H9 (cell line): ENCODE measurements around the gene EPB41L4A. TPM values are rescaled to one million over a fixed set of nuclear protein-coding genes. Genes with fewer than 3 reads are reported as not detected.

Source experiments
- DNase-seq: peaks from one replicate; pipeline ENCODE4 v3.0.0-alpha.2; 2017
- H2AFZ ChIP-seq: one replicate; pipeline ENCODE4 v1.6.1; 2013; ENCODE audit warnings: mild to moderate bottlenecking, low read length, control low read depth, moderate library complexity
- H2AK5ac ChIP-seq: 2 replicates; pipeline ENCODE4 v1.6.1; 2013; ENCODE audit warnings: low read length, control low read depth, mixed read lengths; ENCODE audit not compliant: insufficient read length
- H2BK120ac ChIP-seq: one replicate; pipeline ENCODE4 v1.6.1; 2013; ENCODE audit warnings: low read depth, mild to moderate bottlenecking, low read length, control low read depth, inconsistent platforms; ENCODE audit not compliant: poor library complexity, severe bottlenecking
- H2BK12ac ChIP-seq: 2 replicates; pipeline ENCODE4 v1.6.1; 2013; ENCODE audit warnings: low read length, control low read depth, mixed read lengths, low read depth; ENCODE audit not compliant: insufficient read length
- H2BK15ac ChIP-seq: 2 replicates; pipeline ENCODE4 v1.6.1; 2013; ENCODE audit warnings: low read depth, low read length, control low read depth
- H2BK20ac ChIP-seq: one replicate; pipeline ENCODE4 v1.6.1; 2013; ENCODE audit warnings: low read depth, mild to moderate bottlenecking, low read length, control low read depth, inconsistent platforms; ENCODE audit not compliant: poor library complexity, severe bottlenecking
- H2BK5ac ChIP-seq: 2 replicates; pipeline ENCODE4 v1.6.1; 2013; ENCODE audit warnings: low read length, control low read depth, mixed read lengths; ENCODE audit not compliant: insufficient read length
- H3K14ac ChIP-seq: 2 replicates; pipeline ENCODE4 v1.6.1; 2013; ENCODE audit warnings: low read length, control low read depth; ENCODE audit not compliant: insufficient read depth
- H3K18ac ChIP-seq: 2 replicates; pipeline ENCODE4 v1.6.1; 2013; ENCODE audit warnings: low read depth, mild to moderate bottlenecking, mixed read lengths, low read length, control low read depth; ENCODE audit not compliant: insufficient read length
- H3K23ac ChIP-seq: 2 replicates; pipeline ENCODE4 v1.6.1; 2013; ENCODE audit warnings: low read length, control low read depth, mixed read lengths, low read depth; ENCODE audit not compliant: insufficient read length
- H3K23me2 ChIP-seq: 2 replicates; pipeline ENCODE4 v1.6.1; 2013; ENCODE audit warnings: low read depth, mild to moderate bottlenecking, mixed read lengths, low read length, control low read depth; ENCODE audit not compliant: insufficient read length, poor library complexity, severe bottlenecking
- H3K27ac ChIP-seq: 2 replicates; pipeline ENCODE4 v1.5.1; 2013; ENCODE audit warnings: low read length, control low read depth, mixed read lengths, low read depth; ENCODE audit not compliant: insufficient read length
- H3K27me3 ChIP-seq: 2 replicates; pipeline ENCODE4 v1.6.1; 2013; ENCODE audit warnings: low read length, control low read depth, inconsistent platforms; ENCODE audit not compliant: insufficient read depth
- H3K4ac ChIP-seq: 2 replicates; pipeline ENCODE4 v1.6.1; 2013; ENCODE audit warnings: low read depth, mild to moderate bottlenecking, control low read depth, inconsistent platforms, low read length, moderate library complexity
- H3K4me1 ChIP-seq: 2 replicates; pipeline ENCODE4 v1.6.1; 2013; ENCODE audit warnings: low read length, control low read depth, inconsistent platforms; ENCODE audit not compliant: insufficient read depth
- H3K4me2 ChIP-seq: 2 replicates; pipeline ENCODE4 v1.6.1; 2013; ENCODE audit warnings: low read length, control low read depth, mixed read lengths; ENCODE audit not compliant: insufficient read length, insufficient read depth
- H3K56ac ChIP-seq: 2 replicates; pipeline ENCODE4 v1.6.1; 2013; ENCODE audit warnings: low read depth, mild to moderate bottlenecking, mixed read lengths, low read length, control low read depth; ENCODE audit not compliant: insufficient read length
- H3K79me1 ChIP-seq: 2 replicates; pipeline ENCODE4 v1.6.1; 2013; ENCODE audit warnings: low read depth, mild to moderate bottlenecking, moderate library complexity, low read length, control low read depth, inconsistent platforms; ENCODE audit not compliant: insufficient read depth, poor library complexity, severe bottlenecking
- H3K79me2 ChIP-seq: 2 replicates; pipeline ENCODE4 v1.6.1; 2013; ENCODE audit warnings: low read length, control low read depth, inconsistent platforms; ENCODE audit not compliant: insufficient read depth
- H3K9ac ChIP-seq: 2 replicates; pipeline ENCODE4 v1.6.1; 2013; ENCODE audit warnings: low read length, control low read depth, mixed read lengths; ENCODE audit not compliant: insufficient read length; ENCODE audit errors: extremely low read depth
- H3K9me3 ChIP-seq: one replicate; pipeline ENCODE4 v1.6.1; 2013; ENCODE audit warnings: low read depth, low read length, inconsistent platforms; ENCODE audit not compliant: control insufficient read depth
- H3T11ph ChIP-seq: one replicate; pipeline ENCODE4 v1.6.1; 2013; ENCODE audit warnings: mild to moderate bottlenecking, low read length, control low read depth, inconsistent platforms
- H4K20me1 ChIP-seq: one replicate; pipeline ENCODE4 v1.6.1; 2013; ENCODE audit not compliant: control insufficient read depth, insufficient read length, insufficient read depth
- H4K5ac ChIP-seq: 2 replicates; pipeline ENCODE4 v1.6.1; 2013; ENCODE audit warnings: low read depth, mild to moderate bottlenecking, mixed read lengths, low read length, control low read depth; ENCODE audit not compliant: insufficient read length
- H4K8ac ChIP-seq: replicated peaks from 2 replicates; pipeline ENCODE4 v1.6.1; 2013; ENCODE audit warnings: low read length, control low read depth, mixed read lengths, low read depth; ENCODE audit not compliant: insufficient read length
- H4K91ac ChIP-seq: 2 replicates; pipeline ENCODE4 v1.6.1; 2013; ENCODE audit warnings: low read depth, mild to moderate bottlenecking, moderate library complexity, mixed read lengths, low read length, control low read depth; ENCODE audit not compliant: insufficient read length
- H3K27ac Mint-ChIP-seq, 3 experiments: 2 replicates in 2 of 3; 3 replicates in 1 of 3; pipeline ENCODE4 v1.8.0; 2020 to 2021; ENCODE audit warnings: mixed read lengths in 3 of 3, mild to moderate bottlenecking in 1 of 3, moderate library complexity in 1 of 3
- H3K27me3 Mint-ChIP-seq: 2 replicates; pipeline ENCODE4 v1.8.0; 2021; ENCODE audit warnings: low read depth, mild to moderate bottlenecking, moderate library complexity, mixed read lengths
- H3K36me3 Mint-ChIP-seq, 3 experiments: 2 replicates in 2 of 3; 3 replicates in 1 of 3; pipeline ENCODE4 v1.8.0; 2020 to 2021; ENCODE audit warnings: low read depth in 3 of 3, mixed read lengths in 3 of 3; ENCODE audit not compliant: insufficient read depth in 1 of 3
- H3K4me1 Mint-ChIP-seq, 2 experiments: 2 replicates each; pipeline ENCODE4 v1.8.0; 2020; ENCODE audit warnings: mixed read lengths in 2 of 2
- H3K4me3 Mint-ChIP-seq, 2 experiments: 2 replicates in 1 of 2; 3 replicates in 1 of 2; pipeline ENCODE4 v1.8.0; 2020 to 2021; ENCODE audit warnings: mild to moderate bottlenecking in 2 of 2, mixed read lengths in 2 of 2, moderate library complexity in 1 of 2
- H3K9me3 Mint-ChIP-seq, 2 experiments: 2 replicates in 1 of 2; 3 replicates in 1 of 2; pipeline ENCODE4 v1.8.0; 2020; ENCODE audit warnings: mild to moderate bottlenecking in 2 of 2, mixed read lengths in 2 of 2, moderate library complexity in 1 of 2
- CTCF ChIP-seq: fragments of 200-600 bp; sonication (generic); conservative IDR thresholded peaks from 3 replicates; pipeline ENCODE4 v1.8.0; 2021; ENCODE audit warnings: antibody characterized with exemption, mild to moderate bottlenecking
- WGBS: extraction: QIAGEN DNeasy Blood & Tissue Kit; methylation state at CpG from one replicate; pipeline ENCODE4 v1.1.7; 2013; ENCODE audit warnings: missing lambda C conversion rate, low lambda C conversion rate, mixed read lengths; ENCODE audit not compliant: insufficient read length; ENCODE audit errors: extremely low coverage; 5-methylcytosine and 5-hydroxymethylcytosine counted together
- total RNA-seq: library from RNA; stranded (reverse); gene quantifications from 2 replicates; pipeline ENCODE4 v1.2.1, GENCODE V29; 2021

EPB41L4A gene
- total RNA-seq, 1 experiment from 2014 or later = 4.9 TPM

- no peaks in the 10 kb centered on the region; the same call in 1 of the 2 replicates for H3K27me3 Mint-ChIP-seq
- no peak overlapping the region for H4K8ac ChIP-seq
- no peak overlapping the region for H3K56ac ChIP-seq
- H3K18ac ChIP-seq = no peak overlapping the region
- no CpG with 5 or more reads among the region's 2 CpGs for WGBS
- H3K23me2 ChIP-seq = no peaks in the 10 kb centered on the region
- H3K4me3 Mint-ChIP-seq = no peak overlapping the region
- no peaks in the 10 kb centered on the region for H3K79me1 ChIP-seq
- no peaks in the 10 kb centered on the region for H3K79me2 ChIP-seq
- no peak overlapping the region for H2BK5ac ChIP-seq
- peaks cover 4% of the 10 kb centered on the region in 2 experiments for H3K4me1 Mint-ChIP-seq
- no peak overlapping the region for H2BK12ac ChIP-seq
- H4K91ac ChIP-seq = no peak overlapping the region
- no peaks in the 10 kb centered on the region for H3K9me3 ChIP-seq
- no peaks in the 10 kb centered on the region for H3K9me3 Mint-ChIP-seq
- no peak overlapping the region for H2AFZ ChIP-seq
- no peaks in the 10 kb centered on the region for H3K4me1 ChIP-seq
- H3K27ac Mint-ChIP-seq = no peak overlapping the region
- no peaks in the 10 kb centered on the region for H4K20me1 ChIP-seq
- H3K23ac ChIP-seq = no peak overlapping the region
- H3K4me2 ChIP-seq = no peak overlapping the region
- no peak overlapping the region for H3K14ac ChIP-seq
- no peak for DNase-seq
- no peak overlapping the region for H2BK15ac ChIP-seq
- H3T11ph ChIP-seq = no peak overlapping the region
- no peak overlapping the region for H3K27ac ChIP-seq
- no peak overlapping the region for H2BK120ac ChIP-seq
- no peaks in the 10 kb centered on the region for H3K36me3 Mint-ChIP-seq
- H2AK5ac ChIP-seq = no peak overlapping the region
- no peak for TF ChIP-seq CTCF
- no peaks in the 10 kb centered on the region for H3K27me3 ChIP-seq
- no peak overlapping the region for H4K5ac ChIP-seq
- no peak overlapping the region for H3K4ac ChIP-seq
- no peak overlapping the region for H3K9ac ChIP-seq
- H2BK20ac ChIP-seq = no peak overlapping the region
Observed at GRCh38 chr5:112113565-112113964, 305.5 kb downstream of the EPB41L4A start.
